K562 (cell line): ENCODE measurements around the gene FBLIM1. TPM values are rescaled to one million over a fixed set of nuclear protein-coding genes. Genes with fewer than 3 reads are reported as not detected.

Experiments used
- AFF1 ChIP-seq, 2 experiments: fragments of 450-650 bp; IDR thresholded peaks; 2 replicates each; pipeline ENCODE4 v1.6.1; 2018; ENCODE audit warnings: mild to moderate bottlenecking in 2 of 2, low read depth in 1 of 2; ENCODE audit not compliant: partially characterized antibody in 2 of 2
- CBFB ChIP-seq: sonication (generic); formaldehyde crosslinking; IDR thresholded peaks from 2 replicates; pipeline ENCODE4 v1.4.0; 2020; ENCODE audit warnings: mild to moderate bottlenecking, missing genetic modification reagents
- FOXM1 ChIP-seq, 2 experiments: fragments of 450-650 bp in 1 of 2; sonication (generic) in 1 of 2; formaldehyde crosslinking in 1 of 2; IDR thresholded peaks; 2 replicates each; pipeline versions ENCODE4 v1.6.1 to v1.9.0; 2017 to 2022; ENCODE audit warnings: low read depth in 2 of 2, mild to moderate bottlenecking in 2 of 2, missing genetic modification reagents in 1 of 2, moderate library complexity in 1 of 2
- GTF2F1 ChIP-seq: IDR thresholded peaks from 2 replicates; pipeline ENCODE4 v1.6.1; 2011; ENCODE audit warnings: low read depth, low read length, improper control_type of control experiment
- HDAC1 ChIP-seq, 2 experiments: fragments of 450-650 bp; IDR thresholded peaks; 2 replicates each; pipeline ENCODE4 v1.6.1; 2016 to 2017; ENCODE audit warnings: inconsistent platforms in 1 of 2, mild to moderate bottlenecking in 1 of 2, moderate library complexity in 1 of 2
- MIER1 ChIP-seq: fragments of 450-650 bp; IDR thresholded peaks from 2 replicates; pipeline ENCODE4 v1.6.1; 2016; ENCODE audit warnings: antibody characterized with exemption, mild to moderate bottlenecking, low read depth
- PYGO2 ChIP-seq: fragments of 450-650 bp; IDR thresholded peaks from 2 replicates; pipeline ENCODE4 v1.6.1; 2016; ENCODE audit warnings: mild to moderate bottlenecking, missing genetic modification characterization, moderate library complexity, missing compliant biosample characterization
- RUNX1 ChIP-seq: sonication (generic); IDR thresholded peaks from 2 replicates; pipeline ENCODE4 v1.6.1; 2016; ENCODE audit warnings: antibody characterized with exemption, low read depth
- SMARCE1 ChIP-seq: fragments of 450-650 bp; IDR thresholded peaks from 2 replicates; pipeline ENCODE4 v1.7.1; 2016; ENCODE audit warnings: mild to moderate bottlenecking
- ZBTB9 ChIP-seq: fragments of 450-650 bp; formaldehyde crosslinking; IDR thresholded peaks from 2 replicates; pipeline ENCODE4 v1.4.0; 2020; ENCODE audit warnings: mild to moderate bottlenecking, moderate library complexity
- ZC3H11A ChIP-seq: IDR thresholded peaks from 2 replicates; pipeline ENCODE4 v1.6.1; 2012; ENCODE audit warnings: low read depth, low read length, improper control_type of control experiment
- ZKSCAN1 ChIP-seq: fragments of 150-350 bp; IDR thresholded peaks from 2 replicates; pipeline ENCODE4 v1.6.1; 2016; ENCODE audit warnings: low read depth, low read length
- ZNF12 ChIP-seq: sonication (generic); formaldehyde crosslinking; IDR thresholded peaks from 2 replicates; pipeline ENCODE4 v1.4.0; 2020; ENCODE audit warnings: mild to moderate bottlenecking, missing genetic modification reagents
- ZNF408 ChIP-seq: fragments of 250-450 bp; sonication (Bioruptor Pico); IDR thresholded peaks from 2 replicates; pipeline ENCODE4 v1.4.0; 2020; ENCODE audit warnings: low read depth, mild to moderate bottlenecking, moderate library complexity
- polyA plus RNA-seq, 8 experiments: library from polyadenylated mRNA; depleted of rRNA in 4 of 8; stranded (reverse) in 5 of 8; unstranded in 3 of 8; fragments of >200 nt; fragmentation: Nextera tagmentation in 2 of 8; fragmentation: Illumina TruSeq in 1 of 8; extraction: Ambion mirVana in 2 of 8; extraction: Trizol in 1 of 8; gene quantifications; 2 replicates each; pipeline versions ENCODE4 v1.2.1 to v1.2.3, GENCODE V29; 2011 to 2014; ENCODE audit warnings: inconsistent platforms in 1 of 8, missing spikeins in 1 of 8
- total RNA-seq, 7 experiments: library from RNA; depleted of rRNA in 6 of 7; stranded (reverse); fragments of >200 nt in 6 of 7; fragmentation: Illumina TruSeq in 2 of 7; extraction: Trizol in 2 of 7; gene quantifications; 2 replicates each; pipeline versions ENCODE4 v1.2.1 to v1.2.3, GENCODE V29; 2011 to 2021; ENCODE audit warnings: low replicate concordance in 1 of 7
- TF ChIP-seq, protein P1 (sequence below), 2 experiments: fragments of 150-350 bp in 1 of 2; IDR thresholded peaks; 2 replicates each; pipeline ENCODE4 v1.6.1; 2012 to 2016; ENCODE audit warnings: low read depth in 2 of 2, low read length in 2 of 2, mild to moderate bottlenecking in 1 of 2, moderate library complexity in 1 of 2
- TF ChIP-seq, protein P2 (sequence below): sonication (generic); formaldehyde crosslinking; IDR thresholded peaks from 2 replicates; pipeline ENCODE4 v1.8.0; 2022; ENCODE audit warnings: missing genetic modification reagents, mild to moderate bottlenecking, moderate library complexity, borderline replicate concordance

Gene FBLIM1
- total and polyA plus RNA-seq, 9 of the 15 experiments (the other 6 are each of a cell fraction or from before 2014, with no cell fraction given) = 0.14 to 0.24 TPM; not detected in 7

DNA sequence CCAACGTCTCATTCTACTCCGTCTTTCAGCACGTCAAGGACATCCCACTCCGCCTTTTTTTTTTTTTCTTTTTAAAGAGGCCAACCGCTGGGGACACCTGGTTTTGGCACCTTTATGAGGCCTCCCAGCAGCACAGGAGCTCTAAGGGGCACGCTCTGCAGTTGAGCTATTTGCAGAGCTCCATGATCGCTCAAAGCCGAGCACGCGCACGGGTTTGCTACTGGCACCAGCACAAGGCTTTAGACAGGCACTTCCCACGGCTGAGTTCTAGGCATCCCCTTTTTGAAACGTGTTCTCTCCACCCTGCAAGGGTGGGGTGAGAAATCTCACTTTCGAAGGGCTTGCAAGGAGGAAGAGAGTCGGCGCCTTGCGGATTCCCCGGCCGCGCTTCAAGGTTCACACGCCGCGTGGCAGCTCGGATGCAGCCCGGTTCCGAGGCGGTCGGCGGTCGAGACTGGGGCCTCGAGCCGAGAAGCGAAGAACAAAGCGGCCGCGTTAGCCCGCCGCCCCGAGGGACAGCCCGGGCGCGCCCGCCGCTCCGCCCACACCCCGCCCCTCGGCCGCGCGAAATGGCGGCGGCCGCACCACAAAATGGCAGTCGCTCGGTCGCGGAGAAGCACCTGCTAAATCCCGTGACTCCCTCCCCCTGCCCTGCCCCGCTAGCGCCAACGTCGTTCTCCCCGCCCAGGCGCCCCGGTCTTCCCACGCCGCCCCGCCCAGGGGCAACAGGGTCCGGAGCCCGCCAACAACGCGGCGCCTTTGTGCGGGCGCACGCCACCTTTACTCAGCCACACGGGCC is 76.0 kb downstream of the FBLIM1 start (continued):
- no peak for TF ChIP-seq ZNF408 (CRISPR knock-in tag)
- peak in 1 of 2 experiments; percentile 79; a peak in 2 of 4 replicates for TF ChIP-seq HDAC1 (IDR thresholded peaks at IDR 0.05)
- TF ChIP-seq ZBTB9 (CRISPR knock-in tag) = peak; percentile 90; the same call in 1 of the 2 replicates
- 0 out of 2 replicates have a peak, but pooled peaks have one; percentile 16 for TF ChIP-seq RUNX1
- peak; percentile 60; the same call in 1 of the 2 replicates for TF ChIP-seq ZNF12
- peak; percentile 41; the same call in 1 of the 2 replicates for TF ChIP-seq FOXM1 (IDR thresholded peaks at IDR 0.05; ENCODE audit: low read depth)
- no peak; the same call in 1 of the 2 replicates for TF ChIP-seq FOXM1 (CRISPR knock-in tag; IDR thresholded peaks at IDR 0.05; ENCODE audit: low read depth)
- peak; percentile 100 for TF ChIP-seq ZC3H11A
- peak; percentile 32; the same call in 1 of the 2 replicates for TF ChIP-seq CBFB (CRISPR knock-in tag)
- TF ChIP-seq SMARCE1 = peak; percentile 42; the same call in 1 of the 2 replicates
- TF ChIP-seq PYGO2 (tag) = no peak
- TF ChIP-seq AFF1 (IDR thresholded peaks at IDR 0.05; ENCODE audit: low read depth in 1 of 2, partially characterized antibody in 2 of 2) = peak; percentile 67 to 88
- TF ChIP-seq, protein P1, sequence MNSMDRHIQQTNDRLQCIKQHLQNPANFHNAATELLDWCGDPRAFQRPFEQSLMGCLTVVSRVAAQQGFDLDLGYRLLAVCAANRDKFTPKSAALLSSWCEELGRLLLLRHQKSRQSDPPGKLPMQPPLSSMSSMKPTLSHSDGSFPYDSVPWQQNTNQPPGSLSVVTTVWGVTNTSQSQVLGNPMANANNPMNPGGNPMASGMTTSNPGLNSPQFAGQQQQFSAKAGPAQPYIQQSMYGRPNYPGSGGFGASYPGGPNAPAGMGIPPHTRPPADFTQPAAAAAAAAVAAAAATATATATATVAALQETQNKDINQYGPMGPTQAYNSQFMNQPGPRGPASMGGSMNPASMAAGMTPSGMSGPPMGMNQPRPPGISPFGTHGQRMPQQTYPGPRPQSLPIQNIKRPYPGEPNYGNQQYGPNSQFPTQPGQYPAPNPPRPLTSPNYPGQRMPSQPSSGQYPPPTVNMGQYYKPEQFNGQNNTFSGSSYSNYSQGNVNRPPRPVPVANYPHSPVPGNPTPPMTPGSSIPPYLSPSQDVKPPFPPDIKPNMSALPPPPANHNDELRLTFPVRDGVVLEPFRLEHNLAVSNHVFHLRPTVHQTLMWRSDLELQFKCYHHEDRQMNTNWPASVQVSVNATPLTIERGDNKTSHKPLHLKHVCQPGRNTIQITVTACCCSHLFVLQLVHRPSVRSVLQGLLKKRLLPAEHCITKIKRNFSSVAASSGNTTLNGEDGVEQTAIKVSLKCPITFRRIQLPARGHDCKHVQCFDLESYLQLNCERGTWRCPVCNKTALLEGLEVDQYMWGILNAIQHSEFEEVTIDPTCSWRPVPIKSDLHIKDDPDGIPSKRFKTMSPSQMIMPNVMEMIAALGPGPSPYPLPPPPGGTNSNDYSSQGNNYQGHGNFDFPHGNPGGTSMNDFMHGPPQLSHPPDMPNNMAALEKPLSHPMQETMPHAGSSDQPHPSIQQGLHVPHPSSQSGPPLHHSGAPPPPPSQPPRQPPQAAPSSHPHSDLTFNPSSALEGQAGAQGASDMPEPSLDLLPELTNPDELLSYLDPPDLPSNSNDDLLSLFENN (IDR thresholded peaks at IDR 0.05; ENCODE audit: low read depth in 2 of 2, low read length in 2 of 2) = peak in 1 of 2 experiments; percentile 78; a peak in 1 of 4 replicates
- TF ChIP-seq MIER1 = 0 out of 2 replicates have a peak, but pooled peaks have one; percentile 42
- TF ChIP-seq, protein P2, sequence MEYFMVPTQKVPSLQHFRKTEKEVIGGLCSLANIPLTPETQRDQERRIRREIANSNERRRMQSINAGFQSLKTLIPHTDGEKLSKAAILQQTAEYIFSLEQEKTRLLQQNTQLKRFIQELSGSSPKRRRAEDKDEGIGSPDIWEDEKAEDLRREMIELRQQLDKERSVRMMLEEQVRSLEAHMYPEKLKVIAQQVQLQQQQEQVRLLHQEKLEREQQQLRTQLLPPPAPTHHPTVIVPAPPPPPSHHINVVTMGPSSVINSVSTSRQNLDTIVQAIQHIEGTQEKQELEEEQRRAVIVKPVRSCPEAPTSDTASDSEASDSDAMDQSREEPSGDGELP (CRISPR knock-in tag) = peak; percentile 80
- TF ChIP-seq GTF2F1 = peak; percentile 80
- TF ChIP-seq ZKSCAN1 = no peak; the same call in 1 of the 2 replicates
